Cortex of kidney (tissue), 1 donor: Measurements from ENCODE around the gene TLR9.

Source experiments
- DNase-seq: peaks from one replicate; lab custom pipeline; 2025; lab: John Stamatoyannopoulos, UW

The TLR9 gene

GRCh38 chr3:52217409-52217805 lies 8.0 kb downstream of the TLR9 start:
- DNase-seq, result no peak

- DNase-seq, result no peak
These were observed 8.6 kb downstream of the TLR9 start for GRCh38 chr3:52216585-52217408.

- no peak for DNase-seq
These were observed 10.1 kb downstream of the TLR9 start for GRCh38 chr3:52215351-52215750.

GRCh38 chr3:52213901-52214300 lies 11.5 kb downstream of the TLR9 start:
- no peak for DNase-seq

GRCh38 chr3:52213005-52213404 lies 12.4 kb downstream of the TLR9 start:
- no peak for DNase-seq

- no peak for DNase-seq
These were observed 14.1 kb downstream of the TLR9 start for GRCh38 chr3:52211268-52211891.

GRCh38 chr3:52210550-52211046 lies 14.8 kb downstream of the TLR9 start:
- DNase-seq, result no peak

- DNase-seq, result no peak
These were observed 15.4 kb downstream of the TLR9 start for GRCh38 chr3:52210037-52210436.

- DNase-seq, result no peak
These were observed 16.9 kb downstream of the TLR9 start for GRCh38 chr3:52208556-52208955.

GRCh38 chr3:52205727-52206372 lies 19.6 kb downstream of the TLR9 start:
- no peak for DNase-seq

GRCh38 chr3:52204337-52205073 lies 20.9 kb downstream of the TLR9 start:
- DNase-seq, result no peak

GRCh38 chr3:52203701-52204100 lies 21.7 kb downstream of the TLR9 start:
- DNase-seq, result no peak

GRCh38 chr3:52202384-52203077 lies 22.9 kb downstream of the TLR9 start:
- no peak for DNase-seq

GRCh38 chr3:52200981-52201679 lies 24.3 kb downstream of the TLR9 start:
- no peak for DNase-seq

- no peak for DNase-seq
These were observed 26.5 kb downstream of the TLR9 start for GRCh38 chr3:52198643-52199608.

GRCh38 chr3:52197842-52198625 lies 27.4 kb downstream of the TLR9 start, which contains the start of gene ALAS1:
Gene ALAS1, plus strand, starts transcription at chr3:52198160. Its CDS starts 1,082 bp downstream, at chr3:52199242.
- no peak for DNase-seq

GRCh38 chr3:52197499-52197841 lies 28.0 kb downstream of the TLR9 start:
- no peak for DNase-seq

GRCh38 chr3:52196977-52197376 lies 28.5 kb downstream of the TLR9 start:
- DNase-seq, result no peak

- DNase-seq, result no peak
These were observed 29.6 kb downstream of the TLR9 start for GRCh38 chr3:52195823-52196331.
